Amniotic epithelial cell (primary cell): ENCODE results near the gene RAI2.

Experiments
- DNase-seq: peaks from one replicate; pipeline ENCODE4 v3.0.0-alpha.2; 2010; ENCODE audit warnings: low read depth

The RAI2 gene

GRCh38 chrX:17860811-17861488, at the start of gene RAI2:
RAI2 (minus strand) TSS chrX:17861298; CDS start chrX:17802010, 59,288 bp downstream.
- DNase-seq, result no peak

- no peak for DNase-seq
These were observed 27.3 kb upstream of the RAI2 start for GRCh38 chrX:17888421-17888820.

DNA sequence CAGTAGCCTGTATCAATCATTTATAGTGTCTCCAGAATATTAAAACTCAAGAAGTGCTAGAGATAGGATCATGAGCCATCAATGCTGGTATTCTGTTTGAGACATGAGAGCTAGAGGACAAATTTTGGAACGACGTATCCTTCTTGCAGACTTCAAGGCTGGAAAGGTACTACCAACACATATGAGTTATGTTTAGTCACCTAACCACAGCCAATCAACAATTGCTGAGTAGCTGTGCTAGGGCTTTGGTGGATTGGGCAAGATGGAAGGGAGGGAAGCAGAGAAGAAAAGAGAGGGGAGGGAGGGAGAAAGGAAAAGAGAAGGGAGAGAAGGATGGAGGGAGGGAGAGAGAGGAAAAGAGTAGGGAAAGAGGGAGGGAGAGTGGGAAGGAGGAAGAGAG, 21.6 kb upstream of the RAI2 start:
- DNase-seq, result no peak

DNA sequence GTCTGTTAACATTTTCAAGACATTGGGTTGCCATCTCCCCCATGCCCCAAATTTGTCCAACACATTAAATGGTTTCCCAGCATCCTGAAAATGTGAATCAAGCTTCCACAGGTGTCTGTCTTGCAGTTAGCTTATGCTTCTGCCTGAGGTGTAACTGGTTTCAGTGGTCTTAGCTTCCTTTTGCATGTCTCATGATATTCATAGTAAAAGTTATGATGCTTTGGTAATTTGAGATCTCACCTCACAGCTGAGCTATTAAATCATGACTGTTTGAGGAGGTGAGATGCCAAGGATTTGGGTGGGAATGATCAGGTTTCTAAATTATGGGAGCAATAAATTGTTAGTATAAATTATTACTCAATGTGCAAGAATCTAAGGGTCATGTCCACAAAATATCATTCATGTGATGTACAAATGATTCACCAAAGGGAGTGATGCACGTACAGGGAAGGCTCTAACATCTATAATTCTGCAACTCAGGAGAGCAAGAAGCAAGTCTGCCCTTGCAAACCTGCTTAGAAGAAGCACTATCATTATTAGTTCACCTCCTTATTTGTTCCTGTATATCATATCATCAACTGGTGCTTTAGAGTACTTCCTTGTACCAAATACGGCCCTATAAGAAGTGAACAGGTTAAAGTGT, 17.1 kb upstream of the RAI2 start:
- DNase-seq, result no peak

GRCh38 chrX:17876135-17876534, 15.0 kb upstream of the RAI2 start:
- DNase-seq, result no peak

DNA sequence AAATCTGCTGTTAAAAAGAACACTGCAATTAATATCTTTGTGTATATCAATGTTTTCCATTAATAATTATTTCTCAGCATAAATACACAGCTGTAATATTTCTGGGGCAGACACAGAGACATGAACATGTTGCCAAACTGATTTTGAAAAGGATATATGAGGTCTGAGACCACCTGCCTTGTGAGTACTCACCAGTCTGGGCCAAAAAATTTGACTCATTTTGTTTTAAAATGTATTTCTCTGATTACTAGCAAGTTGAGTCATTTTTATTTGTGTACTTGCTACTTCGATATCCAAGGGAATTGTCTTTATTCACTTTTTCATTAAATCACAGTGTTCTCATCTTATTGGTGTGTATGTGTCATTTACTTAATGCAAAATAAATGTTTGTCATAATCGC, 8.5 kb upstream of the RAI2 start:
- no peak for DNase-seq

DNA sequence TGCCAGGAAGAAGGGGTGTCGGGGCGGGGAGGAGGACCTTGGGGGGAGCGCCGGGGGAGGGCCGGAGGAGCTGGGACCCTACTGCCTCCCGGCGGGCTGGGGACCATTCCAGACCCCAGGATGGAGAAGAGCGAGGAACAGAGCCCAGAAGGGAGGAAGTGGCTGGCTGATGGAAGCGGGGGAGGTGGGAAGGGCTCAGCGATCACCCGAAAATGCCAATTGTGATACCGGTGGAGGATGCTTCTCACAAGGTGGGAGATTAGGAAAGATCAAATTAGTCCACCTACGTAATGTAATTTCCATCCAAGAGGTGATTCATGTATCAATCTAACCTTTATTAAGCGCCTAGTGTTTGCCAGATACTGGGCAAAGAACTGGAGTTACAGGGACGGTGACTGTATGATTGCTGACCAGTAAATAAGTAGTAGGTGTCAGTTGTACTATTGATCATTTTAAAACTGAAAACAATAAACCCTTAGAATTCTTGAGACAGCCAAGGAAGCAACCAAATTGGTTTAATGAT, 452 bp upstream of the RAI2 start:
- no peak for DNase-seq

DNA sequence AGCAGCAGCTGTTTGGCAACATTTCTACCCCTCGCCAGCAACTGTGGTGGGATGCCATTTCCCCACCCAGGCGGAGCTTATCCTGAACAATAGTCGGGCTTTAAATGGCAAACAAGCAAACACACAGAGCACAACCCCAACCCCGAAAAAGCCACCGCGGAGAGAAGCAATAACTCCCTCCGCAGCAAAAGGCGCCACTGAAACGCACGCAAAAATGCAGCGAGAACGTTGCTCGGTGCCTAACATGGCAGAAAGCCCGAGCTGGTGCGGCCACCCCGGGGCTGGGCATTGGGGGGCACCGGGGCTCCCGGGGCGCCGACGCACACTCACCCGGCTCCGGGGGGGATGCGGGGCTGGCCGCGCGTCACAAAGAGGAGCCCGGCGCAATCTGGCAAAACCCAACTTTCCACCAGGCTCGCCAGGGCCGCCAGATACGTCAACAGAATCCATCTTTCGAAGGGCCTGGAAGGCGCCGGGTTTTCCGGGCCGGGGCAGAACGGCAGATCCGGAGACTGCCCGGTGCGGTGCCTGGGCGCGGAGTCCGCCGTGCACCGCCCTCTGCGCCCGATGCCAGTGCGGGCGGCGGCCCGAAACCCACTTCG, 818 bp downstream of the RAI2 start:
- no peak for DNase-seq

DNA sequence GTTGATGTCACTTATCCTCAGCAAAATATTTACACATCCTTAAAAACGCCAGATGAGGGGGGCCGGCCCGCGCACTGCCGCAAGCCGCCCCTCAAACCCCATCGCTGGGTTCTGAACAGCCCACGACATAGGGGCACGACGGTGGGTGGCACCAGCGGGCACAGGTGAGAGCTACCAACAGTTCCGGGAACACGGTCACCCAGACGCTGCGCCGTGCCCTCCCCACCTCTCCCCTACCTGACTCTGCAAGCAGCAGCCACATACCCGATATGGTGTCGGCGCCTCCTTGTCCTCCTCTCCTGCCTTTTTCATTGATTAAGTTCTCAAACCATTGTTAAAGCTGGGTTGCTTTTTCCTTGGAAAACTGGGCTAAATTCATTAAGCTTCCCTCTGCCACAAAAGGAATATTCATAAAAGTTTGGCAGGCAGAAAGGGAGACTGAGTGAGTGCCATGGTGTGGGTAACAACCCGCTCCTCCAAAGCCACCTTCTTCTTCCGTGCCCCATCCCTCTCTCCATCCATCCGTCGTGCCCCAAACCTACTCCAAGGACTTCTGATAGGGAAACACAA, 1.4 kb downstream of the RAI2 start:
- DNase-seq, result no peak

DNA sequence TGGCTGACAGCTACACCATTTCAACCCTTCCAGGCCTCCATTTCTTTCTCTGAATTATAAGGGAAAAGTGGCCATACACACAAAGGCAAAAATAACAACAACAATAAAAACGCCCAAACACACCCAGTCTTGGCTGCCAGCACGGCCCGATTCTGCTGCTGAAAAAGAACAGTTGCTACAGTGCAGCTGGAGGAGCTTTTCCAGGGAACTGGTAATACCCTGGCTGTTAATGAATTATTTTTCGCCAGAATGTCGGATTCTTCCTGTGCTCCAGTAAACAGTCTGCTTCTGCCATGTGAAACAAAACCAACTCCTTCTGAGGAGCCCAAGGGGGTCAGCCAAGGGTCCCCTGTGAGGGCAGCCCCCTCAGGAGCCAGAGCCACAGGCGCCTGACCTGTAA, 6.6 kb downstream of the RAI2 start:
- no peak for DNase-seq

- DNase-seq, result no peak
These were observed 7.0 kb downstream of the RAI2 start for GRCh38 chrX:17854069-17854468.

DNA sequence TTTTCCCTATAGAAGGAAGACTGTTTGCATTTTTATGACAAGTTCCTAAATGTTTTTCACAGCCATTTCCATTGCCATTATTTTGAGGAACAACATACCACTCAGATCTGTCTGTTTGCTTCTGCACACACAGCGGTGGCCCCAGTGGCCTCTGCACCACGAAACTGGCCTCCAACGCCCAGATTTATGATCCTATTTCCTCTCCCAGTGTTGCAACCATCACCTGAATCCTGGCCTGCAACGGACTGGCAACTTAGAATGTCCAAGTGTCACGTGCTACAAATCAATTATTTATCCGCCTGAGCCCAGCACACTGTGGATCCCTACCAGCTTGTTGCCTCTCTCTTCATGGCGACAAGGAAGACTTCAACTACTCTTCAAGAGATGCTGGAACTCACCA, 9.2 kb downstream of the RAI2 start:
- DNase-seq, result no peak

DNA sequence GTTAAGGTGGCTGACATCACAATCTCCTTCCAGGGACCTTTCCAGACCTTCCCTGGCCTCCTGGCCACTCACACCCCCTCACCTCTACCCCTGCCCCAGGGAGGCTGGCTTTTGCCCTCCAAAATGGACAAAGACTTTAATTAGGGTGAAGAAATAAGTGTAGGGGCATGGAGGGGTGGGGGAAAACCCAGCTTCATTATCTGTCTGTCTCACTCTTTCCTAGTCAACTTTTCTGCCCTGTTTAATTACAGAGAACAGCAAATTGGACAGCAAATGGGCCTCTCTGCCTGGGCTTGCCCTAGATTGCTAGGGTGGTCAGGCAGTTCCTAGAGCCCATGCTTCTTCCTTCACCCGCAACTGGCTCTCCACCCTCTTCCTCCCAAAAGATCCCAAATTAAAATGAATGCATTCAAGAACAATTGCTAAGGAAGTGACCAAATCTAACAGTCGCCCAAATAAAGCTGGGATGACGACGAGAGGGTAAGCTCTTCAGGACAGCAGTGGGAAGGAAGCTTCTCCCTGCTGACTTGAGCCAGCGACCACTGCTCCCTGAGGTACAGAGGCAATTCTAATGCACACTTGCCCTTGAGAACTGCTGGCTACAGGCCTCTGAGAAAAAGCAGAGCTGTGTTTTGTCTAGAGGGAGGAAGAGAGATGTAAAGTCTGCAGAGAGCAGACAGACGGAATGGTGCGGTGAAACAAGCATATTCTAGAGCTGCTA, 12.4 kb downstream of the RAI2 start:
- DNase-seq, result no peak

DNA sequence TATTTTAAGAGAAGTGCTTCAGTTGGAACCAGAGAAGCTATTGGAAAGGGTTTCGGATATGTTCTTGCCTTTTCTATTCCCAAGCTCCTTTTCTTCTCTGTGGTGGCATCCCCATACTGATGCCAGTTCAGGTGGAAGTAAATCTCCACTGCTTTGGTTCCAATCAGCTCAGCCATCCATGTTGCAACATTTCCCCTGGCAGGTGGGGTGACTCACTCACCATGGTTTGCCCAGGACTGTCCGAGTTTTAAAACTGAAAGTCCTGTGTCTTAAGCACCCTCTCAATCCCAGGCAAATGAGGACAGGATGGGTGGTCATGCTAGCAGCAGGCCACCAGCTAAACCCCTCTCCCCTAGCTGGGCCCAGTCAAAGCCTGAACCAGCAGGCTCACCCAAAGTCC, 15.1 kb downstream of the RAI2 start:
- no peak for DNase-seq

GRCh38 chrX:17844236-17844635, 16.9 kb downstream of the RAI2 start:
- DNase-seq, result no peak

GRCh38 chrX:17842769-17843525, 18.2 kb downstream of the RAI2 start:
- peak; percentile 0 for DNase-seq

GRCh38 chrX:17839269-17839668, 21.8 kb downstream of the RAI2 start:
- no peak for DNase-seq

DNA sequence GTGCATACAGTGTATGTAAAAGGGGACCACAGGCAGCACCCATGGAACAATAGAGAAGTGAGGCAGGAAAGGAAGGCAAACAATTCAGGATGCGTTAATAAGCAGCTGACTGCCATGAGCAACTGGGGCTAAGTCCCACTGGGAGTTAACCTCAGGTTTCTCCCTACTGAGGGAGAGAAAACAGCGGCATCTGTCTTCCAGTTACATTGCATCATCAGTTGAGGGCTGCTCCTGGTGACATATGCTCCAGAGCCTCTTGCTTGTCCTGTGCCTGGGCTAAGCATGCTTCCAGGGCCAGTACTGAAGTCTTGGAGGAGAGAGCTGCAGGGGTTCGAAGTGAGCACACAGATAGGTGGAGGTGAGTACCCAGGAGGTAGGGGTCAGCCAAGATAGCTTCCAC, 24.3 kb downstream of the RAI2 start:
- no peak for DNase-seq

DNA sequence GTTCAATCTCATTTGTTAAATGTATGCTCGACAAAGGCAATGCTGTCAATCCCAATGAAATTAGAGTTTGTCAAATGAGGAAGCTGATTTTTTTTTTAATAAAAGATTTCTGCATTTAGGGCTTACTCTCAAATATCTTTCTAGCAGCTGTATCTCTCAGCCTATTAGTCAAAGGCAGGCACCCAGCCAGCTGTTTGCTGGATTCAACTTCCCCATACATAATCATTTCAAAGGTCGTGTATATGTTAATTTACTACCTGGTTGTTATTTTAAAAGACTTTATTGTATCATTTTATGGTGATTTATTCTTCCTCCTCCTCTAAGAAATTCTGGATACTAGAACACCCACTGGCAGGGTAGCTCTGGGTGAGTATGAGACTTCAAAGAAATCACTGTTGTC, 27.1 kb downstream of the RAI2 start:
- DNase-seq, result no peak

DNA sequence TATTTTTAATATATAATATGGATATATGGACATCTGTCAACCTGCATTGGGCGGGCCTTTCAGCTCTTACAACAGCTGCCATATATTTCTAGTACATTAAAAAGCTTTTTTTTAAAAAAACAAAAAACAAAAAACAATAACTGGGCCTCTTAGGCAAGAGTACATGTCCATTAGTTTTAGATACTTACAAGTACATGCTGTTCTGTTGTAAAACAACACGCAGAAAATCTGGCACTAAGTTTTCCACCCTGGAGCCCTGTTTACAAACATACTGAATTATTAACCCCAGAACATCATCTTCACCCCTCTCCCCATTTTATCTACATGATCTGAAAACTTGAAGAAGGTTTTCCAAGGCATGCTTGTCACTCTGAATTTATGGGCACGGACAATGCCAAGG, 29.8 kb downstream of the RAI2 start:
- no peak for DNase-seq

- no peak for DNase-seq
These were observed 30.9 kb downstream of the RAI2 start for GRCh38 chrX:17830211-17830610.

DNA sequence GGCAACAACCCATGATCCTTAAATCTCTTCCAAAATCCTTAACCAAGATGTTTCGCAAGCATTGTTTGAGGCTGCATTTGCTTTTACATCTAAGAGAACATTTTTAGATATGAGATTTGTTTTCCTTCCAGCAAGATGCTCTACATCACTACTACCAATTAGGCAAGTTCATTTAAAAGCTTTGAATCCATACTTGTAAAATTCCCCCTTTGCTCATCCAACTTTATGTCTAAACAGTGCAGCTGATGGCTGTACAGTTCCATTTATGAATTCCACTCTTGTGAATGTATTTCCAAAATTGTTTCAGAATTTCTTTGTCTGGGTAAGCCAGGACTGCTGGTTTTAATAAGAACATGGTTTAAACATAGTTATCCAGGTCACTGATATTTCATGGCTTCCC, 31.5 kb downstream of the RAI2 start:
- no peak for DNase-seq
